A172 (cell line): ENCODE measurements around the gene KCNC4. TPM values are rescaled to one million over a fixed set of nuclear protein-coding genes. Genes with fewer than 3 reads are reported as not detected.

Experiments
- DNase-seq: peaks from one replicate; pipeline ENCODE4 v3.0.0-alpha.2; 2015; ENCODE audit warnings: low spot score
- total RNA-seq: library from RNA; depleted of rRNA; stranded (reverse); fragments of >200 nt; shearing (Covaris generic); gene quantifications from 2 replicates; pipeline ENCODE4 v1.2.3, GENCODE V29; 2014

Gene KCNC4
- total RNA-seq, 1 experiment from 2014 or later: 1.2 TPM

- DNase-seq: no peak
Observed at GRCh38 chr1:110211496-110212168, 1.5 kb downstream of the KCNC4 start.

- no peak for DNase-seq
Observed at GRCh38 chr1:110212169-110213142, 2.3 kb downstream of the KCNC4 start.

GRCh38 chr1:110213143-110213540, 3.0 kb downstream of the KCNC4 start:
- DNase-seq: no peak

GRCh38 chr1:110214454-110215404, 4.6 kb downstream of the KCNC4 start:
- DNase-seq: no peak

DNA sequence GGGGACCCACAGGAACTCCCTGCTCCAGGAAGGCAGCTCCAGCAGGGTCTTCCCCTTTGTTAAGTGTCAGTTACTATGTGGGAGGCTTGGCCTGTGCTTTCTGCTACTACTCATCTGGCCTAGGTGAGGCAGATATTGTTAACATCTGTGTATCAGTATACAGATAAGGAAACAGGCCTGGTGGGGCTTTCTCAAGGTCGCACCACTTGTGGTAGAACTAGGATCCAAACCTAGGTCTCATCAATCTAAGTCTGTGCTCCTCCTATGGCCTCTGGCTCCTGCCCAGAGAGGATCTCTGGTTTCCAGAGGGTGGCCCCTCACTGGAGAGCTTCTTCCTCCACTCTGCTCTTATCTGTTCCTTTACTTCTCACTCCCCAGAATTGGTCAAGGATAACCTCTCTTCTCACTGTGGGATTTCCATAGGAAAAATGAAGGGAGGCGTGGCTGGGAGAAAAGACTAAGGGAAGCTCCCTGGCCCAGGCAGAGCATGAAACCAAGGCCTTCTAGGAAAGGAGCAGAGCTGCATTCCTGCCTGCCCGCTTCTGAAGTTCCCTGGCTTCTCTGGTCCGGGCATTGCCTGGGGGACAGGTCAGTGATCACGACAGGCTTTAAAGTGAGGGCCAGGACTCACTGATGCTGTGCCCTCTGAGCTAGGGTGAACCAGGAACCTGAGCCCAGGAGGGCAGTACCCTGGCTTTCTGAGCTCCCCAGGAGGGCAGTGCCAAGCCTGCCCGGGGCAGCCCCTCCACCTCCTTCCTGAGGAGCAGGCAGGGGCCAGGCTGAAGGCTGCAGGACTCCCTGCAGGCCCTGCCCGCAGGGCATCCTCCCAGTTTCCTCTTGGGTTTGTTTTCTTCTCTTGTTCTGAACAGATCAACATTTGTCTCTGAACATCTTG, 5.8 kb downstream of the KCNC4 start:
- no peak for DNase-seq

DNA sequence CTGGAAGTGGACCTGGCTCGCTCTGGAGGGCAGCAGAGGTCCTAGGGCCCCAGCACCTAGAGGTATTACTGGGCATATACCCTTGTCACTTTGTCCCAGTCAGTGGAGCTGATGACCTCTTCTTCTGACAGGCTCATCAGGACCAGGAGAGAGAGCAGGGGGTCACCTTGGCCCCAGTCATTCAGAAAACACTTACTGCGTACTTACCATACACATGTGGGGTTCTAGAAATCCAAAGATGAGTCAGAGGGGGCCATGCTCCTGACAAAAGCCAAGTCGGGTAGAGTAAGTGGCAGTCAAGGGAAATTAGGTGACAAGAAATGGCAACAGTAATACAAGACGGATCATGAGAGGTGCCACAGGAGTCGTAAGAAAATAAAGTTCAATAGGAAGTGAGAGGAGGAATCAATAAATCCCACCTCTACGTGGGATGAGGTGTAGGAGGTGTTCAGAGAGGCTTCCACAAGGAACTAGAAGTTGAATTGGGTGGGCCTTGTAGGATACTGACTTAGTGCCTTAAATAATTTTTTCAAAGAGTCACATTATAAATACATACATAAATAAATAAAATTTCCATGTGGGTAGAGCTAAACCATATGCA, 6.8 kb downstream of the KCNC4 start:
- no peak for DNase-seq

DNA sequence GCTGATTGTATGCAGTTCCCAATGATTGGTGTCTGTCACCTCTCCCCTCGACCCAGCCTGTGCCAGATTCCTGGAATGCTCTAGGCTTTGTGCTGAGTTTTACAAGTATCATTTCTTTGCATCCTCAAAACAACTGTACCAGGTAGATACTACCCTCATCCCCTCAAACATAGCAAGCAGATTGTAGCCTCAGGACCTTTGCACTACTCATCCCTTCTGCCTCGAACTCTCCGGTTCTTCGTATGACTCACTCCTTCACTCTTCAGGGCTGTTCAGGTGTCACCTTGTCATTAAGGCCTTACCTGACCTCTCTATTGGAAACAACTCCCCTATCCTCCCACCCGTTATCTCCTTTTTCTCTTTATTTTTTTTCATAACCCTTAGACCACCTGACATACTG, 8.0 kb downstream of the KCNC4 start:
- DNase-seq: no peak

DNA sequence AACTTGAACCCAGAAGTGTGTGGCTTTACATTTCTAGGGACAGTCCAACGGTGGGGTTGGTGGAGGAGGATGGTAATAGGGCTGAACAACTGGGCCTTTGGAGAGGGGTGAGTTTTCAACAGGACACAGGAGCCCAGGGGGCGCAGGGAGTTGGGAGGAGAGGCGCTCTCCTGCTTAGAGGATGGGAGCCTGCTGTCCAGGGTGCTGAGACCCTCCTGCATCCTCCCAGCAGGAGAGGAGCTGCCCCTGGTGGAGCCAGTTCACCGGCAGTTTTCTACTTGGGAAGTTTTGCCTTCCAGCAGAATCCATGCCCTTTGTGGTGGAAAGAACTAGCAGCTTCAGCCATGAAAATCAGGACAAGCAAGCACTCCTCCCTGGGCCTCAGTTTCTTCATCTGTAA, 8.6 kb downstream of the KCNC4 start:
- DNase-seq: no peak

- DNase-seq: no peak
Observed at GRCh38 chr1:110220324-110220723, 10.2 kb downstream of the KCNC4 start.

DNA sequence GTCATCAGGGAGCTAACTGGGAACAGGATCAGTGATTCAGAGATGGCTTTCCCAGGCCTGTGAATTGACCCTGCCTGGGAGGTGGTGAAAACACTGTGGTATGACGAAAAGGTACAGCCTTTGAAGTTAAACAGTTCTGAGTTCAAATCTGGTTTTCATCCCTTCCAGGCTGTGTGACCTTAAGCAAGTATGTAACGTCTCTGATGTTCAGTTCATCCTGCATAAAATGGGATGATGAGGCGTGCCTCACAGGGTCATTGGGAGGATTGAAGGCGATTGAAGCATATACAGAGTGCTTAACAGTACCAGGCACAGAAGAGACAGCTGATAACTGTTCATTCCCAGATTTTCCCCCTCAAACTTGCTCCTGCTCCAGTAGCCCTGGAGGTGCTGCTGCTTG, 11.0 kb downstream of the KCNC4 start:
- no peak for DNase-seq

DNA sequence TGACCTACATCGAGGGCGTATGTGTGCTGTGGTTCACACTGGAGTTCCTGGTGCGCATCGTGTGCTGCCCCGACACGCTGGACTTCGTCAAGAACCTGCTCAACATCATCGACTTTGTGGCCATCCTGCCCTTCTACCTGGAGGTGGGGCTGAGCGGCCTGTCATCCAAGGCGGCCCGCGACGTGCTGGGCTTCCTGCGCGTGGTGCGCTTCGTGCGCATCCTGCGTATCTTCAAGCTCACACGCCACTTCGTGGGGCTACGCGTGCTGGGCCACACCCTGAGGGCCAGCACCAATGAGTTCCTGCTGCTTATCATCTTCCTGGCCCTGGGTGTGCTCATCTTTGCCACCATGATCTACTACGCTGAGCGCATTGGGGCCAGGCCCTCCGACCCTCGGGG, 13.0 kb downstream of the KCNC4 start:
- no peak for DNase-seq

- DNase-seq: no peak
Observed at GRCh38 chr1:110223581-110223980, 13.5 kb downstream of the KCNC4 start.

GRCh38 chr1:110224240-110224995, 14.3 kb downstream of the KCNC4 start:
- DNase-seq: no peak

DNA sequence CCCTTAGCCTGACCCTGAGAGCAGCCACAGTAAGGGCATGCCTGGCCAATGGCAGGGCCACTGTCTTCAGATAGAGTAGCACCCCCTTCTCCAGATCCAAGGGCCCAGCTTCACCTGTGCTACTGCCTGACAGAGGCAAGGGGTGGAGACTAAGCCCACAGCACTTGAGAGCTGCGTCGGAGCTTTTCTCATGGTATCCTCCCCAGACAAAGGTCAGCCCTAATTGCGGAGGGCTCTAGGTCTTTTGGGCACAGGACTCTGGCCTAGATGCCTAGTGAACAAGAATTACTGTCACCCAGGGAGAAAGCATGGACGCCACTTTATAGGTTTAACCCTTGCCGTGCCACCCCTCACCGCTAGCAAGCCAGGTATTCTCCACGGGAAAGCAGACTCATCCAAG, 15.1 kb downstream of the KCNC4 start:
- no peak for DNase-seq

- no peak for DNase-seq
Observed at GRCh38 chr1:110225756-110226404, 15.8 kb downstream of the KCNC4 start.

DNA sequence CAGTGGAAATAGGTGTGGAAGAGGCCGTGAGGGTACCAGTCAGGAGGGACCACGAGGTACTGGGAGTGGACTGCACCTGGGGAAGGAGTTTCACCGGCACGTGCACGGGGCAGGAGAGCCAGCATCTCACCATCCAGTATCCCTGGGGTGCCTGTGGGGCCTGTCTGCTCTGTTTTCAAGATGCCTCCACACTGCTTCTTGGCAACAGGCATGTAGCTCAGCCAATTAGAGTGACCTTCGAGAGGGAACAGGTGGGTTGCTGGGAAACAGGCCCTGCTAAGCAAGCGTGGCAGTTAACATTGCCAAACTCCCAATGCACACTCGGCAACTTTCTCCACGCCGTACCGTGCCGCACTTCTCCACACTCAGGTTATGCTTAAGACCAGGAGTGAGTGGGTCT, 17.7 kb downstream of the KCNC4 start:
- no peak for DNase-seq

DNA sequence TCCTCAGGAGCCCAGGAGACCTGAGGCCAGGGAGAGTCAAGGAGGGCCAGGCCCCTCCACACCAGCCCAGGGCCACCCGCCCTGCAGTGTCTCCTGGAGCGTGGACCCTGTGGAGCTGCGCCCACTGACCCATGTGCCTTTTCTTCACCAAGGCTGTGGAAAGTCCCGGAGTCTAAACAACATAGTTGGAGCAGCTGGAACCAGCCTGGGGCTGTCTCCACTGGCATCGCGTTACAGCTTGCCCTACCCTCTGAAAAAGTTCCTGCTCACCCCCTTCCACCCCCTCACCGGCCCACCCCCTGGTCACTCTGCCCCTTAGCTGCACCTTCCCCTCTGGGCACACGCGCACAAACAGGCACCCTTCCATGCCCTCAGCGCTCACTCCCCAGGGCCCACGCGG, 18.3 kb downstream of the KCNC4 start:
- no peak for DNase-seq

- DNase-seq: no peak
Observed at GRCh38 chr1:110228869-110229268, 18.8 kb downstream of the KCNC4 start.

GRCh38 chr1:110229348-110230001, 19.4 kb downstream of the KCNC4 start:
- DNase-seq: no peak
